Activated CD8-positive, alpha-beta memory T cell treated with anti-CD3 and anti-CD28 coated beads, Interleukin-2, amount 50 U/mL, for 1 hour (primary cell): ENCODE measurements around the gene ATG5.

Experiments used
- DNase-seq: peaks from one replicate; pipeline ENCODE4 v3.0.0-alpha.2; 2020; ENCODE audit errors: extremely low read depth

Gene ATG5

DNA sequence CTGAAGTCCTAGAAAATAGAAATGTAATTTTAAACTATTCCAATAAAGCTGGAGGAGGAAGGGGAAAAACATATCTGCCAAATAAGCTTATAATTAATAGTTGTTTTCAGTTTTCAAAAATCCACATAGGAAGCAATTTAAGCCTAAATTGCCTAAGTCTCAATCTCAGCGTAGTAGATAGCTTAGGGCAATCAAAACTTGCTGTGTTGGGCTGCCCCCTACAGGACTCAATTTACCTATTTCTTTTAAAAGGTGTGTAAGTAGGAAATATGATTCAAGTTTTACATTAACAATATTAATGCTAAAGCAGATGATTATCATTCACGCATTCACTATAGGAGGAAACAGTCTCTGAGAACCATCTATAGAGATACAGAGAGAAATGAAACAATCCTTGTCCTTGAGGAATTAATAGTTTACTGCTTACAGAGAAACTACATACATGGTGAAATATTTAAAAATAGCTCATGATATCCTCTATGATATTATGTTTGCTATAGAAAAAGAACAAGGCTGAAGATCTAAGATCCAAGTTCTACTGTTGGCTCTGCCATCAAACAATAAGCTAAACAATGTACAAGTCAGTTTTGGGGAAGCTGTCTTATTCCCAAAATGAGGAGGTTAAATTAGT is 102.1 kb downstream of the ATG5 start:
- peak; percentile 46 for DNase-seq

DNA sequence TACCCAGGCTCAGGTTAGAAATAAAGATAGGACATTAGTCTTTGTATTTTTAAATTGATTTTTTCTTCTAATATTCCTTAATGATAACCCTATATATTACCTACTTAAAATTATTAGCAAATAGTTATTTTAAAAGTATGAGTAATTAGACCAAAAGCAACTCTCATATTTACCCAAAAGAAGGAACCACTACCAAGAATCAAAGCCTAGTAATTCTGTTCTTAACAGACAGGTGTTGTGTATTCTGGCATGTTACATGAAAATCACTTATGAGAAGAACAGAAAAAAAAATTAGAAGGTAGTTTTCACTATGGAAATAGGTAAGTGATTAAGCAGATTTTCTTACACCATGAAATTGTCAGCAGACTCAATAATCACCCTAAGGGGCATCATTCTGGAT is 105.1 kb downstream of the ATG5 start:
- no peak for DNase-seq

DNA sequence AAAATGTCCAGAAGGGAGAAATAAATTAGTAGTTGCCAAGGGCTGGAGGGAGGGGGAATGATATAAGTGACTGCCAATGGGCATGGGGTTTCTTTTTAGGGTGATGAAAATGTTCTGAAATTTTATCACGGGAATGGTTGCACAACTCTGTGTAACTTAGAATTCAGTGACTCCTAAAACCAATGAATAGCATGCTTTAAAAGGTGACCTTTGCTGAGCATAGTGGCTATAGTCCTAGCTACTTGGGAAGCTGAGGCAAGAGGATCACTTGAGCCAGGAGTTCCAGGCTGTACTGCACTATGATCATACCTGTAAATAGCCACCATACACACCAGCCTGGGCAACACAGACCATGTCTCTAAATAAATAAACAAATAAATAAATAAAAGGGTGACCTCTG is 109.0 kb downstream of the ATG5 start:
- DNase-seq = no peak

DNA sequence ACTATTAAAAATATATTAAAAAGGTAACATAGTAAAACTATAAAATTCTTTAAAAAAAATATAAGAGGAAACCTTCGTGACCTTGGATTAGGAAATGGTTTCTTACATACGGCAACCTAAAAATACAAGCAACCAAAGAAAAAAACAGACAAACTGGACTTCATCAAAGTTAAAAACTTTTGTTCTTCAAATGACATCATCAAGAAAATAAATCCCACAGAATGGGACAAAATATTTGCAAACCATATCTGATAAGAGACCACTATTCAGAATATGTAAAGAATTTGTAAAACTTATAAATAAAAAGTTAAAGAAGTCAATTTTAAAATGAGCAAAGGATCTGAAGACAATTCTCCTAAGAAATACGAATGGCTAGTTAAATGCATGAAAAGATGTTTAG is 110.0 kb downstream of the ATG5 start:
- DNase-seq = no peak

DNA sequence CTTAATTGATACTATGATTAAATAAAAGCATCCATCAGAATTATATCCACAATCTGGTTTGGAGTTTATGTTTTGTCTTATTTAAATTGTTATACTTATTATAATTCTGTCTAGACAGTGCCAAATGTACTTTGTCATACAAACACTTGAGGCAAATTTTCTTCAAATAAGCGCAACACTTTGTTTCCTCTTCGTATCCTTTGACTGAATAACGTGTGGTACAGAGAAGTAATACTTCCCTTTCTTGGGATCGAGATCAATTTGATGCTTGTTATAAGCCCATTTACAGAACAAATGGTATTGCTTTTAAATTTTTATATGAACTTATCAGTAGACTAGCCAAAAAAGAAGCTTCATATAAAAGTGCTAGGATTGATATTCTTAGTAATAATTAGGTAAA is 111.0 kb downstream of the ATG5 start:
- no peak for DNase-seq

DNA sequence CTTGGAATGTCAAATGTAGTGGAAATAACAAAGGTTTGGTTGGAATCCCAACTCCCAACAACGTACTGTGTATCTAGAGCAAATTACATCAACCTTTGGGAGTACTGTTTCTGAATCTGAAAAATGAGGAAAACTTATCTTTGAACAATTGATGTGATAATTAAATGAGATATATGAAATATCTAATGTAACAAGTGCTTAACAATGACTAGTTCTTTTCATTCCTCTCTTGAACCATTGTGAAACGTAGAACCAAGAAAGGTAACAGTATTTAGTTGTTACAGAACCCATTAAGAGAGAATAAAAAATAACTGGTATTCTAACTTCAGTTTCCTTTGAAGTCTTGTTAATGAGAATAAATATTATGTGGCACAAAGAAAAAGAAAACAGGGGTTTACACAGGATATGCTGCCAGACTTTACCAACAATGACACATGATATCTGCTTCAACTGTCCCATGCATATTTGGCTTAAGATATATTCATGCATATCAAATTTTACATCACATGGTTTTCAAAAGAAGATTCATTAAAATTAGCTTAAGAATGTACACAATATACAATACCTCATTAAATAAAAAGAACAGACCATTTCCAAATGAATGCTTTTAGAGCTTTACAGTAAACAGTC is 111.8 kb downstream of the ATG5 start:
- no peak for DNase-seq

DNA sequence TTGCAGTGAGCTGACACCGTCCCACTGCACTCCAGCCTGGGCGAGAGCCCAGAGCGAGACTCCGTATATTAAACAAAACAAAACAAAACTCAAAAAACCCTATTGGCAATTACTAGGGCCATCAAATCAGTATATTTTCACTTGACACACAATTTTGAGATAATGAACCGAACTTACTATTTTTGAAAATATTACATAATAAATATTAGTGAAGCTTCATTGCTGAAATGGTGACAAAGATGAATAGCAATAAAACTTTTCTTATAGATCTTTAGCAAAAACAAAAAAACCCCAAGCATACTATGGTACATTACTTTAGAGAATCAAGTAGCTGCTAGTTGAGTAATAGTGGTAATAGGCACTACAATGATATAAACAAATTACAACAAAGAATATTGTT is 113.0 kb downstream of the ATG5 start:
- DNase-seq = no peak

DNA sequence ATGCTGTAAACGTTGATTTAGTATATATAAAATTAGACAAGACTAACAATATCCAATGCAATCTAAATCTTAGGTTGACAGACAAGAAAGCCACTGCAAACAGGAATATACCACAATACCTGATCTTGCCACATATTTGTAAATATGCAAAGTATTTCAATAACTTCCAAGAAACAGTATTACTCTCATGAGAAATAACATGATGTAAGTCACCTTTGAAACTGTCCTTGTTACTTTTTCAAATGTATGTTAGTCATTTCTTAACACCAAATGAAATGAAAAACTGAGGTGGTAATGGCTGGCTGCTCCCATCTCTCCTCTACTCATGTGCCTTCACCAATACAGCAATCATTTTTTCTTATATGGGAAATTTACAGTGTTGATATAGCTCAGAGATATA is 118.7 kb downstream of the ATG5 start:
- no peak for DNase-seq

DNA sequence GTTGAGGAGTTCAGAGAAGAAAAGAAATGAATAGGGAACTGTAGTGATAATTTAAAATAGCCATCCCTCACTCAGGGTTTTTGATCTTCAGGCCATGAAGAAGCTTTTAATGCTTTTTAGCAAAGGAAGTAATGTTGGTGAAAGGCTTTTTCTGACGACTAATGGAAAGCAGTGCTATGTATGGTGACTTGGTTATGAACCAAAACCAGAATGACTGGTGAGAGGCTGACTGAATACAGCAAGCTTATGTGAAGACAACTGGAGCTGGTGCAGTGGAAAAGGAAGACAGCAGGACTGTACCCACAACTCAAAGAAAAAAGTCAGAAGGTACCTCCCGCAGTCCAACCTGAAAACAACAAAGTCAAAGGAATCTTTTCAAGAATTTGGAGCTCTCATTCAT is 120.6 kb downstream of the ATG5 start:
- DNase-seq = no peak

DNA sequence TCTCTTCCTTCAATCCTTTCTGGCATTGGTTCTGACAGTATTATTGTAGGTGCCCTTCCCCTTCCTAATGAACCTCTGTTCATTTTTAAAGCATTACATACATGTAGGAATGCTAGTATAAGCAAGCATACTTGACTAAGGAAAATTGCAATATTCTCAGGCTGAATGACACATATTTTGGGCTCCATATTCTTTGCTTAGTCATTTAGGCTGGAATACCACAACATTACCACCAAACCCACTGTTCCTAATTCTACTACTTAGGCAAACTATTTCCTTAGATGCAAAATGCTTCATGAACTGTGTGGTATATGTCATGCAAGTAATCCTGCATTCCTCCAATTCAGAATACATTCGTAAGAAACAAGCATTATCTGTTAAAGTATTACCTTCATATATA is 125.6 kb downstream of the ATG5 start:
- DNase-seq = no peak

DNA sequence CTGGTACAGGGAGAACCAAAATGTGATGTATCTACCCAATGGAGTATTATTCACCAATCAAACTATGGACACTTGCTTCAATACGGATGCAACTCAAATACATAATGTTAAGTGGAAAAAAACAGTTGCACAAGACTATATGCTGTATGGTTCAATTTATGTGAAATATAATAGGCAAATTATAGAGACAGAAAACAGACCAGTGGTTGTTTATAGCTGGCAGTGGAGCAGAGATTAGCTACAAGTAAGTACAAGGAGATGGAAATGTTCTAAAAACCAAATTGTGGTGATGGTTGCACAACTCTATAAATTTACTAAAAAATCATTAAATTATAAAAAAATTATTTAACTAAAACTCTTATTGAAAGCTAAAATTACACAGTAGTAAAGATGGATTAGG is 126.2 kb downstream of the ATG5 start:
- DNase-seq = no peak

DNA sequence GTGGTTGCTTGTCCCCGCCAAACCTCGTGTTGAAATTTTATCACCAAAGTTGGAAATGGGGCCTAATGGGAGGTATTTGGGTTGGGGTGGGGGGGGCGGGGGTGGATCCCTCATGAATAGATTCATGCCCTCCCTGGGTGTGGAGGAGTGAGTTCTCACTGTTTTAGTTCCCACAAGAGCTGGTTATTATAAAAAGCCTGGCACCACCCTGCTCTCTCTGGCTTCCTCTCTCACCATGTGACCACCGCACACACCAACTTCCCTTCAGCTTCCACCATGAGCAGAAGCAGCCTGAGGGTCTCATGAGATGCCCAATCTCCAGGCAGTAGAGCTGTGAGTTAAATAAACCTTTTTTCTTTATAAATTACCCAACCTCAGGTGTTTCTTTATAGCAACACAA is 128.1 kb downstream of the ATG5 start:
- DNase-seq = no peak

DNA sequence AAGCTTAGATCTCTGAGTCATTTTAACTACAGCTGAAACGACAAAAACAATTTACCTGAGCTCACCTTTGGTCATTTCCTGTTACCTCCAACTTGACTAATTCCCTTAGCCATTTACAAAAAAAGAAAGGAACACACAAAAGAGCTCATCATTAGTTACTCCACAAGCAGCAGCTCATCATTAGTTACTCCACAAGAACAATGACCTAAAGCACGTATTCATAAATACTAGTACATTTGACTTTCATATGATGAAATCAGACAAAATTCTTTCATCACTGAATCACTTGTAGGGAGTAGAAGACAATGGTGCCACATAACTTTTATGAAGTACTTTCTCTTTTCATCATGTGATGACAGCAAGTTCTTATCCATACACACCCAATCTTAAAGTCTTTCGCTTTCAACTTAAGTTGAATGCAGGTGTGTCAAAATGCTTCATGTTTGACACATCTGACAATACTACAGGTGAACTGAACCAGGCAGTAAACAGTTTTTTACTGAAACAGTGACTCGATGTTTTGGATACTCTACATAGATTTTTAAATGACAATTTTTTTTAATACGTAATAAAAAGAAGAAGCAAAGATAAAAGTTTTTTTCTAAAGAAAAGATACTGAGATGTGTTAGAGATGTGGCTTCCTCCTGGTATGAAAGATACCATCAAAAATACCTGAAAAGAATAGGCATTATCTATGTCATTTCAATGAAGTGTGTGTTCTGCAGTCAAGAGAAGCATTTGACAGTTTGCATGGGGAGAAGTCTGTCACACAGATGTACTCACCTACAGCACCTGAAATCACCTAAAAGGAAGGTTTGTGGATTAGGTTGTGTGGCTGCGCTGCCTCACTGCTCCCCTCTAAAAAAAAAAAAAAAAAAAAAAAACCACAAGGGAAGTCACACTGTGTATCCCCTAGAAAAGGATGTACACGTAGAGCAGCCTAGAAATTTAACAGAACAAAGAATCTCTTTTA is 130.3 kb downstream of the ATG5 start:
- DNase-seq = no peak

DNA sequence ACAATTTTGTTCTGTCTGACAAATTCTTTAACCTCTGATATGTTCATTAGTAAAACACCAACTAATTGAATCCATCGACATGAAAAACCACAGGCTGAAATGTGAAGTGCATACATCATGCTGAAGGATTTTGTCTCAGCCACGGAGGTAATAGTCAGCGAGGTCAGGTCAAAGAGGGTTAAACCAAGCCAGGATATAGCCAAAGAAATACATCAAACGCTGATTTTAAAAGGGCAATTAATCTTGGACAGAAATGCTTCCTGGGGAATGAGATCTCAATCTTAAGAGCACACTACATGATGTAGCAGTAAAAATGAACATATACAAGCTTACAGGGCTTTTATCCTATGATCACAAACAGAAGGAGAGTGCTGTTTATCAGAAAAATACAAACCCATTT is 132.7 kb downstream of the ATG5 start:
- DNase-seq = no peak

DNA sequence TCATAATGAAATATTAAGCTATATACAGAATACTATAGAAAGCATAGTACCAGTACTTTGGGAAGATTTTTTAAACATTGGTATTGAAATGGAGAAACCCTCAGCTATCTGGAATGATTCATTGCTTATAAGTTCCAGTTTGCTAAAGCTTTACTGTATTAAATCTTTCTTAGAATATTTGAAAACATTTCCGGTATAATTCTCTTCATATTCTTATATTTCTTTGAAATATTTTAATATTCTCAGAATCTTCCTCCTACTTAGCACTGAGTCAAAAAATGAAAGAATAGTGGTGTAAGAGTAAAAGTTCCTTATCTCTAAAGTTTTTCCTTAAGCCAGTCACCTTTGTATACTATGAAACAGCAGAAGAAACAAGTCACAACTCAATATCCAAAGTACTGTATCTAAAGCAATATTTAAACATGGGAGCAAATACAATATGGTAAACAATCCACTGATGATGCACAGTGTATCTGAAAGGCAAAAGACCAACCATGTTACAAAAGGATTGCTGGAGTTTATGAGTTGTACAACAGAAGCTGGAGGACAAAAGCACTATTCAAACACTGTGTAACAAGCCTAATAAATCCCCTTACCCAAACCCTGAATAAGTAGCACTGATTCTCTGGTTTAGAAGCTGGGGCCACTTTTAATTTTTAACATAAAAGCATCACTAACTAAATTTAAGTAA is 137.3 kb downstream of the ATG5 start:
- no peak for DNase-seq

DNA sequence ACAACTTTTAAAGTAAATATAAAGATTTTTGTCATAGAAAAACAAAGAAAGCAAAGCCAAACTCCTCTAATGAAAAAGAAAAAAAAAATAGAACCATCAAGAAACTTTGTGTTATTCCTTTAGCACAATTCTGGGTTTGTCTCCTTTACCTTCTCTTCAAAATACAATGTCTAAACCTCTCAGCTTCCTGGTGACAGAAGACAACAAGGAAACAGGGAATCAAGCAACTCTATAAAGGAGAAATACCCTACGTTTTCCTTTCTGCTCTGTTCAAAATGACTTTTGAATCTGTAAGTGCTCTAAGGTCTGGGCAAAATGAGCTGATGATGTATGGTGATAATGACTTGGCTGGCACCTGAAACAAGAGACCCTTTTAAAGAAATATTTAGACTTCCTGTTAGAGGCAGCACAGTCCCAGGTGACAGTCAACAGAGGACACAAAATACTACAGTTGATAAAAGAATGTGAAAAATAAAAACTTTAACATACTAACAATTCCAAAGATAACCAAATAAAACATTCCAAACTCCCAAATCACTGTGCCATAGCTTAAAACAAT is 138.1 kb downstream of the ATG5 start:
- DNase-seq = no peak

DNA sequence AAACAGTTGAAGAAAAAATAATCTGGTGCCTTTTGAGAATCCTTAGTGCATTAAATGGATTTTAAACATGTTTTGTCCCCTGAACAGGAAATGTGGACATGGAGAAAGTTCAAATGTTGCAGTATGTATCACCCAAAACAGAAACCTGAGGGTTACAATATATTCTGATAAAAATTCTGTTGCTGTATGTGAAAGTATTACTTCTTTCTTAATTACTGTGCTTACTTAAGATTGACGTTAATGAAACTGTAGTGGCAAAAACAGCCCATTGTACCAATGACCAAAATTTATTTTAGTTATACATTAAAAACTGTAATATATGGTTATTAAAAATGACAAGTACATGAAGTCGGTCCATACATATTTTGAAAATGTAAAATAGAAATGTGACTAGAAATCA is 138.8 kb downstream of the ATG5 start:
- DNase-seq = no peak

DNA sequence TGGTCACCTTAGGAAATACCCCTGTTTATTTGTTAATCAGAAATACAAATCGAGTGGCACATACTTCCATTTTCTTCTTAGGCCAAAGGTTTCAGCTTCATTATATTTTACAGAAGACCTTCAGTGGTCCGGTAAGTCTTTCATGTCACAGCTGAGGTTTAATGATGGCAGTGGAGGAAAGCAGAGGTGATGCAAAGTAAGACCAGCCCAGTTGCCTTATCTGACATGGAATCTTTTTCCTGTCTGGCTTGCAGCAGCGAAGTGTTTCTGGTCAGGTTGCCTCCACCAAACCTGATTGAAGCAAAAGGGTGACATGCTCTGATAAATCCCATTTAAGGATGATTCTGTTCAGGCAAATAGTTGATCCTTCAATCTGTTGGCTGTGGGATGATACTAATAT is 139.4 kb downstream of the ATG5 start:
- no peak for DNase-seq

DNA sequence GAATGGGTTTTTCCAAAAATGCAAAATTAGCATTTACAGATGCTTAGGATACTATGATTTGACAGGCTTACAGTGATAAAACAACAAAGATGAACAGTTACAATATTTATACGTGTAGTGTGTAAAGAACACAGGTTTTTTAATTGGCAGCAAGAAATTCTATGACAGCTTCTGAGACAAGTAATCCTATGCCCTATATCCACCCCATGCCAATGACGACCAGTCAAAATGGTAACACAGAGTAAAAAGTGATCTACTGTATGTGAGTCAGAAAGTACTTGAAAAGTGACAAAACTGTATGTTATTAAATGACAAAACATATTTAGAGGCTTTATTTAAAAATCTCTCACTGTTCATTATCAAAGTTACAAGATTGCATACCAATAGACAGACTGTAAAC is 139.9 kb downstream of the ATG5 start:
- DNase-seq = no peak

DNA sequence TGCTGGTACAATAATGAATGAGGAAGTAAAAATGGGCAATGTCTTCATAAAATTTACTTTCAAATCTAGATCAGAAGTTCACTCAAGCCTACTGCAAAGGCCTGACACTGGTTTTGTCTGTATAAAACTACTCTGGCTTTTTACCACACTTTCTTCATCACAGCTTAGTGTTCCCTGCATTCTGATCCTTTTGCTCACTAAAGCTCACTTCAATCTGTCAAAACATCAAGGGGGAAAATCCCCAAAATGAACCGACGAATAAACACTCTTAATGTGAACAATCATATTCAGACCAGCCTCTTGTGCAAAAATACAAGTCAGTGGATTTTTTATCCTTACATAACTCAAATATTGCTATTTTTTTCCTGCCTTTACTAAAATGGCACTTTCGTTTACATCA is 140.9 kb downstream of the ATG5 start:
- DNase-seq = no peak

DNA sequence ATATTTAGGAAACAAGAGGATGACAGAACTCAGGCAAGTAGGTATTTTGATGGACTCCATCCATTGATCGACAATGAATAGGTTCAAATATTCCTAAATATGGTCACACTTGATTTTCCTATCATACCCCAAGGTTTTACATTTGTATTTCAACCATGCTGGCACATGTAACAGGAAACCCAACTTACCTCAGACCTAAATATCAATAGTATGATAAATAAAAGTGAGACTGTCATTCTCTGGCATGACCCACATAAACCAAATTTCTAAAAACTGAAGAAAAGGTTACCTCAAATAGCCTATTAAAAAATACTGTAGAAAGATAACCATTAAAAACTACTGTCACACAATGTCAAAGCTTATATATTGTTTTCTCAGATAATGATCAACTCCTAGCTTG is 142.1 kb downstream of the ATG5 start:
- DNase-seq = no peak

DNA sequence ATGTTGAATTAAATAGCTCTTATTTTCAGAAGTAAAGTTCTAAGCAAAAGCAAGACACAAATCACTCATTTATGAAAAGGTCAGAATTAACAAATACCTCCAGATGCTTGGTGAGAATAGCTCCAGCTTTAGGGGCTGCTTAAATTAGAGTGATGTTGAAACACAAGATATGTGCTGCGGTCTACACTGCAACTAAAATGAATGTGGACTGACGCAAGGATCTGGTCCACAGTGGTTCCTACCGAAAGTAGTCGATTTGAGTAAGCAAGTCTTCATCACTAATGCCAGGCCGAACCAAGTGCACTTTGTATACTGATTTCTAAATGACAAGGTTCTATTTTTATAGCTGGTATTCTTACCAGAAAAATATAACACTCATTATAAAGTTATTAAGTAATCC is 143.1 kb downstream of the ATG5 start:
- DNase-seq = no peak
